Activated gamma-delta T cell (primary cell): ENCODE measurements around the gene CHAC1.

Experiments
- DNase-seq: peaks from one replicate; lab custom pipeline; 2025; lab: John Stamatoyannopoulos, UW

Gene CHAC1

GRCh38 chr15:40985541-40986330 lies 32.5 kb downstream of the CHAC1 start:
- DNase-seq = no peak

GRCh38 chr15:40986820-40987219 lies 33.5 kb downstream of the CHAC1 start:
- DNase-seq = no peak

- DNase-seq = no peak
These were observed 34.9 kb downstream of the CHAC1 start for GRCh38 chr15:40988156-40988555.

GRCh38 chr15:40990080-40990479 lies 36.8 kb downstream of the CHAC1 start:
- DNase-seq = no peak

GRCh38 chr15:40990789-40991188 lies 37.5 kb downstream of the CHAC1 start:
- DNase-seq = no peak

GRCh38 chr15:40991355-40991754 lies 38.1 kb downstream of the CHAC1 start:
- no peak for DNase-seq

- no peak for DNase-seq
These were observed 39.0 kb downstream of the CHAC1 start for GRCh38 chr15:40992241-40992741.

GRCh38 chr15:40992825-40993224 lies 39.6 kb downstream of the CHAC1 start:
- no peak for DNase-seq

GRCh38 chr15:40995656-40996055 lies 42.4 kb downstream of the CHAC1 start:
- DNase-seq = no peak

GRCh38 chr15:40999190-40999589 lies 45.9 kb downstream of the CHAC1 start:
- no peak for DNase-seq

GRCh38 chr15:41001524-41002214 lies 48.4 kb downstream of the CHAC1 start:
- DNase-seq = no peak

GRCh38 chr15:41004490-41004889 lies 51.2 kb downstream of the CHAC1 start:
- no peak for DNase-seq
